Mesothelial cell of epicardium (in vitro differentiated cells): ENCODE measurements around the gene ITPR2. TPM values are rescaled to one million over a fixed set of nuclear protein-coding genes. Genes with fewer than 3 reads are reported as not detected.
A peak's percentile ranks its signal among the peaks of the same experiment; 100 is the strongest.
"Not testable (repeated sequence)": the region's sequence is repeated elsewhere in the genome, so short reads cannot be mapped to it uniquely, and the experiment has no call there.

Source experiments
- DNase-seq, 2 experiments: peaks; one replicate each; pipeline ENCODE4 v3.0.0; 2021; ENCODE audit warnings: low spot score in 2 of 2; ENCODE audit not compliant: unreplicated experiment in 2 of 2
- H3K27ac Mint-ChIP-seq: 2 replicates; pipeline ENCODE4 v1.8.0; 2021; ENCODE audit warnings: mixed read lengths
- H3K27me3 Mint-ChIP-seq: 2 replicates; pipeline ENCODE4 v1.8.0; 2021; ENCODE audit warnings: low read depth, mixed read lengths
- H3K36me3 Mint-ChIP-seq: 2 replicates; pipeline ENCODE4 v1.8.0; 2021; ENCODE audit warnings: mixed read lengths
- H3K4me1 Mint-ChIP-seq: 2 replicates; pipeline ENCODE4 v1.8.0; 2021; ENCODE audit warnings: mixed read lengths
- H3K4me3 Mint-ChIP-seq: 2 replicates; pipeline ENCODE4 v1.8.0; 2021; ENCODE audit warnings: mild to moderate bottlenecking, moderate library complexity, mixed read lengths
- H3K9me3 Mint-ChIP-seq: 2 replicates; pipeline ENCODE4 v1.8.0; 2021; ENCODE audit warnings: mixed read lengths
- total RNA-seq: library from RNA; stranded (reverse); gene quantifications from 3 replicates; pipeline ENCODE4 v1.2.1, GENCODE V29; 2021
- TF ChIP-seq, protein P1 (sequence below): fragments of 200-600 bp; sonication (generic); IDR thresholded peaks from one replicate; pipeline ENCODE4 v1.5.0; 2021; ENCODE audit warnings: antibody characterized with exemption; ENCODE audit not compliant: unreplicated experiment

Gene ITPR2
- total RNA-seq, 1 donor from 2014 or later: 62.3 TPM

DNA sequence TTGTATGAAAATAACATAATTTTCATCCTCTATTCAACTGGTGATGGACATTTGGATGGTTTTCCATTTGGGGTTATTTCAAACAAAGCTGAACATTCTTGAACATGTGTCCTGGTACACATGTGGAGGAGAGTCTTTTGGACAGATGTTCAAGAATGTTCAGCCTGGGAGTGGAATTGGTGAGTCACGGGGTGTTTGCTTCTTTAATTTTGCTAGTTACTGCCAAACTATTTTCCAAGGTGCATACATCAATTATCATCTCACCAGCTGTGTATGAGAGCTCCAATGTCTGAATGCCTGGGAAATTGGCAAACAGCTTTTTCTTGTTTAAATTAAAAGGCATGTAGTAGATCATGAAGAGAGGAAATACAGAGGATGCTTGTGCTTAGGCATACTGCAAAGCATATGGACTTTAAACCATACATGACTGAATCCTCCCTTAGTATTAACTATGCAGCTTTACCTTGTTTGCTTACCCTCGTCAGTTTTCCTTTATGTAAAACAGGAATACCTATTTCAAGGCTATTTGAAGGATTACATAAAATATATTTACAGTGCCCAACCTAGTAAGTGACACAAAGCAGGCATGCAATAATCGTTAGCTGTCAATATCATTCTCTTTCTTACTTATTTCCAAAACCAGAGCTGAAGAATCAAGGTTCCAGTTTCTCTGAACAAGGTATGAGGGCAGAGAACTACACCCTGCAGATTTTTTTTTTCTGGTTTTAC lies 152.1 kb downstream of the ITPR2 start:
- H3K9me3 Mint-ChIP-seq: peaks cover 11% of the 10 kb centered on the region
- peaks cover 48% of the 10 kb centered on the region for H3K36me3 Mint-ChIP-seq
- TF ChIP-seq, protein P1, sequence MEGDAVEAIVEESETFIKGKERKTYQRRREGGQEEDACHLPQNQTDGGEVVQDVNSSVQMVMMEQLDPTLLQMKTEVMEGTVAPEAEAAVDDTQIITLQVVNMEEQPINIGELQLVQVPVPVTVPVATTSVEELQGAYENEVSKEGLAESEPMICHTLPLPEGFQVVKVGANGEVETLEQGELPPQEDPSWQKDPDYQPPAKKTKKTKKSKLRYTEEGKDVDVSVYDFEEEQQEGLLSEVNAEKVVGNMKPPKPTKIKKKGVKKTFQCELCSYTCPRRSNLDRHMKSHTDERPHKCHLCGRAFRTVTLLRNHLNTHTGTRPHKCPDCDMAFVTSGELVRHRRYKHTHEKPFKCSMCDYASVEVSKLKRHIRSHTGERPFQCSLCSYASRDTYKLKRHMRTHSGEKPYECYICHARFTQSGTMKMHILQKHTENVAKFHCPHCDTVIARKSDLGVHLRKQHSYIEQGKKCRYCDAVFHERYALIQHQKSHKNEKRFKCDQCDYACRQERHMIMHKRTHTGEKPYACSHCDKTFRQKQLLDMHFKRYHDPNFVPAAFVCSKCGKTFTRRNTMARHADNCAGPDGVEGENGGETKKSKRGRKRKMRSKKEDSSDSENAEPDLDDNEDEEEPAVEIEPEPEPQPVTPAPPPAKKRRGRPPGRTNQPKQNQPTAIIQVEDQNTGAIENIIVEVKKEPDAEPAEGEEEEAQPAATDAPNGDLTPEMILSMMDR: no peak
- H3K4me3 Mint-ChIP-seq: no peak overlapping the region
- no peaks in the 10 kb centered on the region for H3K27me3 Mint-ChIP-seq
- DNase-seq: no peak
- H3K27ac Mint-ChIP-seq: no peak overlapping the region
- H3K4me1 Mint-ChIP-seq: peaks cover 12% of the 10 kb centered on the region

DNA sequence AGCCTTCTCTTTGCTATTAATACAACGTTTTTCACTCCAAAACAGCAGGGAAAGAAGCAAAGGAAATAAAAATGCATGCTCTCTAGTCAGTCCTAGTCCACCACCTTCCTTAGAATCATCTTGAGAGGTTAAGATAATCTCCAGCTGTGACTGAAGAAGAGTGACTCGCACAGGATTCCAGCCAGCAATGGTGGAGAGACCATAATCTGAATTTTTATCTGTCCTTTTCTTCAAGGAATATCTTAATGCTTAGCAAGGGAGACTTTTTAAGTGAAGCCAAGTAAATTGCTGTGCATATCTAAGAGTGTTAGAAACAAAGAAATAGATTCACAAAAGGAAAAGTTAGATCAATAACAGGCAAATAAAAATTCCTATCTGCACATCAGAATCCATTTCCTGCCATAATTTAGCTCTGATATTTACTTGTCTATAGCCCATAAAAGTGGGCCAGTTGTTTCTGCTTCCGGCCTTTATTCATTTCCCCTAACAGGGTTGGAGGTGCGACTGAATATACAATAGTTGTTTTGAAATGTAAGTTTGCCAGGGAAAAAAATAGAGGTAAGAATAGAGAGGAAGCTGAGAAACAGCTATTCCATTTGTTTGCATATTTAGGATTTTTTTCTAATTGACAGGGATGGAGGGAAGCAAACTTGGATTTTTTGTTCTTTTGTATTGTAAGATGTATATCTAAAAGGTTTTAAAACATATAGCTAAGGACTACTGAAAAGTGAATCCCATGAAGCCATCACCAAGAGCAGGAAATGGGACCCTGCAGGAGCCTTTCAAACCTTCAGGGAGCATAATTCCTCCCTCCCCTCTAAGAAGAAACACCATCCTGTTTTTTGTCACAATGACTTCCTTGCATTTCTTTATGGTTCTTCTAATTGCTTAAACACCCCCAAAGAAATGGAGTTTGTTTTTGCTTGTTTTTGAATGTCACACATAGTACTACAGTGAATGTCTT lies 154.0 kb downstream of the ITPR2 start:
- peak overlapping the region; percentile 68 for H3K27ac Mint-ChIP-seq
- H3K4me3 Mint-ChIP-seq: no peak overlapping the region
- peaks cover 12% of the 10 kb centered on the region for H3K4me1 Mint-ChIP-seq
- H3K36me3 Mint-ChIP-seq: peaks cover 34% of the 10 kb centered on the region
- no peak for DNase-seq
- TF ChIP-seq, protein P1: no peak
- no peaks in the 10 kb centered on the region for H3K27me3 Mint-ChIP-seq
- peaks cover 5% of the 10 kb centered on the region for H3K9me3 Mint-ChIP-seq

DNA sequence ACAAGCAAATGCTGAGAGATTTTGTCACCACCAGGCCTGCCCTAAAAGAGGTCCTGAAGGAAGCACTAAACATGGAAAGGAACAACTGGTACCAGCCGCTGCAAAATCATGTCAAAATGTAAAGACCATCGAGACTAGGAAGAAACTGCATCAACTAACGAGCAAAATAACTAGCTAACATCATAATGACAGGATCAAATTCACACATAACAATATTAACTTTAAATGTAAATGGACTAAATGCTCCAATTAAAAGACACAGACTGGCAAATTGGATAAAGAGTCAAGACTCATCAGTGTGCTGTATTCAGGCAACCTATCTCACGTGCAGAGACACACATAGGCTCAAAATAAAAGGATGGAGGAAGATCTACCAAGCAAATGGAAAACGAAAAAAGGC lies 161.5 kb downstream of the ITPR2 start:
- H3K36me3 Mint-ChIP-seq: peaks cover 16% of the 10 kb centered on the region
- DNase-seq, H3K27ac Mint-ChIP-seq, H3K4me1 Mint-ChIP-seq, H3K27me3 Mint-ChIP-seq, H3K4me3 Mint-ChIP-seq, H3K9me3 Mint-ChIP-seq: not testable (repeated sequence)

DNA sequence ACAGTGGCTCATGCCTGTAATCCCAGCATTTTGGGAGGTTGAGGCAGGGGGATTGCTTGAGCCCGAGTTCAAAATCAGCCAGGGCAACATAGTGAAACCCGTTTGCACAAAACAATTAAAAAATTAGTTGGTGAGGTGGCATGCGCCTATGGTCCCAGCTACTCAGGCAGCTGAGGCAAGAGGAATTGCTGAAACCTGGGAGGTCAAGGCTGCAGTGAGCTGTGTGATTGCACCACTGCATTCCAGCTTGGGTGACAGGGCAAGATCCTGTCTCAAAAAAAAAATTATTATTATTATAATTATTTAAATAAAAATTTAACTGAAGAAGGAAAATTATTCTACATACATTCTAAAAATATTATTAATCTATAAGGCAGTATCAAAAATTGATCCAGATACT lies 164.1 kb downstream of the ITPR2 start:
- Mint-ChIP-seq H3K9me3 (peaks cover 4% of the 10 kb centered on the region), H3K4me3 (no peak overlapping the region), H3K27me3 (no peaks in the 10 kb centered on the region), H3K27ac (no peak overlapping the region), H3K4me1 (no peaks in the 10 kb centered on the region), H3K36me3 (peaks cover 19% of the 10 kb centered on the region)
- TF ChIP-seq, protein P1: no peak
- no peak for DNase-seq

DNA sequence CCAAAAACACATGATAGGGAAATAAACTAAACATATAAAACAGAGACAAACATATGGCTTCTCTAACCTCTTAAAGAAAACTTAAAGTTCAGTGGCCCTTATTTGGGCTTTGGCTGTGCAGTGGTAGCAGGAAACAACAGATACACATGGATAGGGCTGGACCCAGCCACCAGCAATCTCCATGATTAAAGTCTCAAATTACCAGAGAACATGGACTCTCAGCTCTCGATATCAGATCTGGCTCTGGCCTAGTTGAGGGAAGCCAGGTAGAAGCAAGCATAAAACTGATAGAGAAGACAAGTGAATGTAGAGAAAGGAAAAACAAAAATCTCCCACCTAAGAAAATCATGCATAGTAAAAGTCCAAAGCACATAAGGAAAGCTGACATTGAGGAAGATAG lies 164.8 kb downstream of the ITPR2 start:
- peaks cover 23% of the 10 kb centered on the region for H3K36me3 Mint-ChIP-seq
- H3K4me3 Mint-ChIP-seq: no peak overlapping the region
- no peak for DNase-seq
- no peaks in the 10 kb centered on the region for H3K27me3 Mint-ChIP-seq
- H3K4me1 Mint-ChIP-seq: no peaks in the 10 kb centered on the region
- peak overlapping the region; percentile 0 for H3K27ac Mint-ChIP-seq
- TF ChIP-seq, protein P1: no peak
- H3K9me3 Mint-ChIP-seq: peaks cover 4% of the 10 kb centered on the region

DNA sequence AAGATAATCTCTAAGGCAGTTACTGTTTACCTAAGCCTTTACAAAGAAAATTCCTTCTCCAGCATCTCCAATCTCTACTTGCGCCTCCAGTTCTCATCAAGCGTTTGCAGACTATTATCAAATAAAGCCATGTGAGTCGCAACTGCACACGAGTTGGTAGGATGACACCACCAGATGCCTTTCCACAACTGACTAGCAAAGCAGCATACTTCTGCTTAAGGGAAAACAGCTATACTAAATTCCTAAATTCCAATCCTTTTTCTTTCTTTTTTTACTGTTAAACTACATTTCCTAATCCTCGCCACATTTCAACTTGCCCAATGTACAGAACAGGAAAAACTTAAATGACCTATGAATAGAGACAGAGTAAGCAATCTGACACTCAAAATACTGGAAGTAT lies 166.7 kb downstream of the ITPR2 start:
- Mint-ChIP-seq H3K27ac (no peak overlapping the region), H3K9me3 (no peaks in the 10 kb centered on the region), H3K36me3 (peaks cover 18% of the 10 kb centered on the region), H3K4me3 (no peak overlapping the region), H3K4me1 (no peaks in the 10 kb centered on the region), H3K27me3 (no peaks in the 10 kb centered on the region)
- TF ChIP-seq, protein P1: no peak
- no peak for DNase-seq
